Neural cell (in vitro differentiated cells): ENCODE measurements around the gene IL3.

Experiments used
- CTCF ChIP-seq: fragments of 450-650 bp; IDR thresholded peaks from 2 replicates; pipeline ENCODE4 v1.5.1; 2014; ENCODE audit warnings: antibody characterized with exemption, mild to moderate bottlenecking, moderate library complexity; ENCODE audit not compliant: poor library complexity, severe bottlenecking
- POLR2AphosphoS5 ChIP-seq: IDR thresholded peaks from 2 replicates; pipeline ENCODE4 v1.6.1; 2012

GRCh38 chr5:132055441-132055807, 5.0 kb upstream of the IL3 start:
- TF ChIP-seq POLR2AphosphoS5, result no peak
- TF ChIP-seq CTCF, result no peak
